SK-N-SH (cell line): ENCODE results near the gene MEGF6. TPM values are rescaled to one million over a fixed set of nuclear protein-coding genes. Genes with fewer than 3 reads are reported as not detected.

Experiments used
- CTCF ChIA-PET: fragments of 300-600, 350-600 bp; formaldehyde crosslinking; extraction: SDS; loops from one replicate; lab custom pipeline; 2021; lab: Yijun Ruan, JAX
- POLR2A ChIA-PET: fragments of 350-600 bp; sonication (Branson Sonifier 250); formaldehyde crosslinking; extraction: SDS; loops from one replicate; lab custom pipeline; 2020; ENCODE audit warnings: antibody characterized with exemption, inconsistent platforms; lab: Yijun Ruan, JAX
- DNase-seq: peaks from one replicate; pipeline ENCODE4 v3.0.0; 2012
- H2AFZ ChIP-seq: fragments of 200-600 bp; sonication (generic); 2 replicates; pipeline ENCODE4 v1.8.1; 2016; ENCODE audit warnings: antibody characterized with exemption, mild to moderate bottlenecking, low read depth
- H3F3A ChIP-seq: fragments of 200-600 bp; sonication (generic); replicated peaks from 2 replicates; pipeline ENCODE3; 2016; ENCODE audit warnings: antibody characterized with exemption, mild to moderate bottlenecking; ENCODE audit not compliant: insufficient read depth
- H3K27ac ChIP-seq, 2 experiments: fragments of 200-500 bp in 1 of 2; fragments of 200-600 bp in 1 of 2; sonication (Bioruptor generic) in 1 of 2; sonication (generic), shearing (Covaris generic) in 1 of 2; 2 replicates each; pipeline versions ENCODE4 v1.5.1 to v1.6.1; 2014 to 2016; ENCODE audit warnings: low read depth in 2 of 2, inconsistent platforms in 1 of 2, low read length in 1 of 2, mild to moderate bottlenecking in 1 of 2, mixed read lengths in 1 of 2
- H3K27me3 ChIP-seq: fragments of 200-600 bp; sonication (generic), shearing (Covaris generic); 2 replicates; pipeline ENCODE4 v1.6.1; 2016; ENCODE audit warnings: mixed run types; ENCODE audit not compliant: insufficient read depth
- H3K36me3 ChIP-seq, 2 experiments: fragments of 200-500 bp in 1 of 2; fragments of 200-600 bp in 1 of 2; sonication (Bioruptor generic) in 1 of 2; sonication (generic) in 1 of 2; replicated peaks in 1 of 2; 2 replicates each; pipeline versions ENCODE3 to v1.5.1; 2014 to 2016; ENCODE audit warnings: low read length in 1 of 2, mild to moderate bottlenecking in 1 of 2; ENCODE audit not compliant: insufficient read depth in 2 of 2, control insufficient read depth in 1 of 2
- H3K4me1 ChIP-seq, 2 experiments: fragments of 200-500 bp in 1 of 2; fragments of 200-600 bp in 1 of 2; sonication (Bioruptor generic) in 1 of 2; sonication (generic), shearing (Covaris generic) in 1 of 2; 2 replicates each; pipeline versions ENCODE4 v1.5.1 to v1.6.1; 2014 to 2016; ENCODE audit warnings: low read depth in 1 of 2, low read length in 1 of 2, mixed run types in 1 of 2; ENCODE audit not compliant: insufficient read depth in 2 of 2, control insufficient read depth in 1 of 2
- H3K4me2 ChIP-seq: fragments of 200-600 bp; sonication (generic), shearing (Covaris generic); 2 replicates; pipeline ENCODE4 v1.6.1; 2017; ENCODE audit warnings: mixed run types
- H3K4me3 ChIP-seq, 2 experiments: fragments of 200-500 bp in 1 of 2; fragments of 200-600 bp in 1 of 2; sonication (Bioruptor generic) in 1 of 2; sonication (generic), shearing (Covaris generic) in 1 of 2; 2 replicates each; pipeline versions ENCODE4 v1.5.1 to v1.8.1; 2014 to 2016; ENCODE audit warnings: low read depth in 2 of 2, inconsistent platforms in 1 of 2, low read length in 1 of 2, mild to moderate bottlenecking in 1 of 2, mixed read lengths in 1 of 2, moderate library complexity in 1 of 2
- H3K79me2 ChIP-seq: fragments of 200-600 bp; sonication (generic); 2 replicates; pipeline ENCODE4 v1.8.1; 2017; ENCODE audit warnings: mild to moderate bottlenecking; ENCODE audit not compliant: insufficient read depth
- H3K9ac ChIP-seq: fragments of 200-600 bp; sonication (generic); 2 replicates; pipeline ENCODE4 v1.6.1; 2017; ENCODE audit warnings: mixed run types
- H3K9me2 ChIP-seq: fragments of 200-600 bp; sonication (generic); 2 replicates; pipeline ENCODE4 v1.6.1; 2017; ENCODE audit warnings: mixed run types
- H3K9me3 ChIP-seq: fragments of 200-600 bp; sonication (generic); 2 replicates; pipeline ENCODE4 v1.6.1; 2017; ENCODE audit warnings: mixed run types, mild to moderate bottlenecking, moderate library complexity
- H4K20me1 ChIP-seq: fragments of 200-600 bp; sonication (generic); 2 replicates; pipeline ENCODE4 v1.6.1; 2017; ENCODE audit warnings: mild to moderate bottlenecking, mixed run types; ENCODE audit not compliant: insufficient read depth
- ELF1 ChIP-seq: IDR thresholded peaks from 2 replicates; pipeline ENCODE4 v1.4.0; 2012
- FOSL2 ChIP-seq: IDR thresholded peaks from 2 replicates; pipeline ENCODE4 v1.4.0; 2012; ENCODE audit warnings: low read depth, mild to moderate bottlenecking, moderate library complexity, borderline replicate concordance
- FOXJ3 ChIP-seq: sonication (generic); formaldehyde crosslinking; IDR thresholded peaks from 2 replicates; pipeline ENCODE4 v1.5.1; 2020; ENCODE audit warnings: mild to moderate bottlenecking, missing genetic modification reagents
- FOXM1 ChIP-seq: IDR thresholded peaks from 2 replicates; pipeline ENCODE4 v1.4.0; 2012; ENCODE audit warnings: low read depth, mild to moderate bottlenecking
- GABPA ChIP-seq: IDR thresholded peaks from 2 replicates; pipeline ENCODE4 v1.4.0; 2012; ENCODE audit warnings: low read depth, mild to moderate bottlenecking
- GATA2 ChIP-seq: sonication (generic); formaldehyde crosslinking; IDR thresholded peaks from 2 replicates; pipeline ENCODE4 v1.5.0; 2020; ENCODE audit warnings: mild to moderate bottlenecking, missing genetic modification reagents
- JUND ChIP-seq: IDR thresholded peaks from 2 replicates; pipeline ENCODE4 v1.4.0; 2012
- MXI1 ChIP-seq: IDR thresholded peaks from 2 replicates; pipeline ENCODE4 v1.6.1; 2012; ENCODE audit warnings: mild to moderate bottlenecking, low read depth, low read length, improper control_type of control experiment
- NFIC ChIP-seq: IDR thresholded peaks from 2 replicates; pipeline ENCODE4 v1.4.0; 2012; ENCODE audit warnings: borderline replicate concordance
- NRF1 ChIP-seq: IDR thresholded peaks from 2 replicates; pipeline ENCODE4 v1.6.1; 2012; ENCODE audit warnings: low read depth, mild to moderate bottlenecking, low read length
- POLR2AphosphoS5 ChIP-seq: IDR thresholded peaks from 2 replicates; pipeline ENCODE4 v1.6.1; 2012; ENCODE audit warnings: low read depth, low read length
- RCOR1 ChIP-seq: fragments of 150-350 bp; IDR thresholded peaks from 2 replicates; pipeline ENCODE4 v1.6.1; 2017; ENCODE audit warnings: antibody characterized with exemption, low read length
- RFX5 ChIP-seq: IDR thresholded peaks from 2 replicates; pipeline ENCODE4 v1.6.1; 2012; ENCODE audit warnings: mild to moderate bottlenecking, improper control_type of control experiment, low read length
- SIN3A ChIP-seq: IDR thresholded peaks from 2 replicates; pipeline ENCODE4 v1.6.1; 2012; ENCODE audit warnings: low read depth, mild to moderate bottlenecking, low read length, moderate library complexity, borderline replicate concordance
- TAF1 ChIP-seq: IDR thresholded peaks from 2 replicates; pipeline ENCODE4 v1.6.1; 2012; ENCODE audit warnings: low read depth, mild to moderate bottlenecking, low read length, moderate library complexity, borderline replicate concordance
- TCF12 ChIP-seq: IDR thresholded peaks from 2 replicates; pipeline ENCODE4 v1.4.0; 2012
- USF1 ChIP-seq: IDR thresholded peaks from 2 replicates; pipeline ENCODE4 v1.4.0; 2012; ENCODE audit warnings: low read depth, borderline replicate concordance
- YY1 ChIP-seq: IDR thresholded peaks from 2 replicates; pipeline ENCODE4 v1.4.0; 2012; ENCODE audit warnings: low read depth, mild to moderate bottlenecking
- WGBS: methylation state at CpG from one replicate; pipeline ENCODE4 v1.1.6; 2017; ENCODE audit warnings: low lambda C conversion rate; 5-methylcytosine and 5-hydroxymethylcytosine counted together
- polyA plus RNA-seq, 3 experiments: library from polyadenylated mRNA; depleted of rRNA; stranded (reverse); fragments of >200 nt; gene quantifications; 2 replicates each; pipeline ENCODE4 v1.2.3, GENCODE V29; 2012
- TF ChIP-seq, protein P1 (sequence below): fragments of 150-350 bp; IDR thresholded peaks from 2 replicates; pipeline ENCODE4 v1.6.1; 2017; ENCODE audit warnings: antibody characterized with exemption, low read length, low read depth, borderline replicate concordance
- TF ChIP-seq, protein P2 (sequence below): IDR thresholded peaks from 2 replicates; pipeline ENCODE4 v1.4.0; 2012; ENCODE audit warnings: low read depth, borderline replicate concordance

The MEGF6 gene
- polyA plus RNA-seq, 1 of the 3 experiments (the other 2 are of a cell fraction): 7.6 TPM

GRCh38 chr1:3543076-3544039, 68.0 kb downstream of the MEGF6 start (continued):
- TF ChIP-seq FOXJ3 (CRISPR knock-in tag) (no peak), TCF12 (peak; percentile 40), RCOR1 (no peak), TAF1 (no peak), NFIC (no peak; the same call in 1 of the 2 replicates), GATA2 (no peak), POLR2AphosphoS5 (no peak), MXI1 (no peak), ELF1 (no peak), YY1 (no peak), JUND (no peak)
- TF ChIP-seq, protein P1, sequence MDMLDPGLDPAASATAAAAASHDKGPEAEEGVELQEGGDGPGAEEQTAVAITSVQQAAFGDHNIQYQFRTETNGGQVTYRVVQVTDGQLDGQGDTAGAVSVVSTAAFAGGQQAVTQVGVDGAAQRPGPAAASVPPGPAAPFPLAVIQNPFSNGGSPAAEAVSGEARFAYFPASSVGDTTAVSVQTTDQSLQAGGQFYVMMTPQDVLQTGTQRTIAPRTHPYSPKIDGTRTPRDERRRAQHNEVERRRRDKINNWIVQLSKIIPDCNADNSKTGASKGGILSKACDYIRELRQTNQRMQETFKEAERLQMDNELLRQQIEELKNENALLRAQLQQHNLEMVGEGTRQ: no peak
- TF ChIP-seq, all 33 proteins: peak for 3

DNA sequence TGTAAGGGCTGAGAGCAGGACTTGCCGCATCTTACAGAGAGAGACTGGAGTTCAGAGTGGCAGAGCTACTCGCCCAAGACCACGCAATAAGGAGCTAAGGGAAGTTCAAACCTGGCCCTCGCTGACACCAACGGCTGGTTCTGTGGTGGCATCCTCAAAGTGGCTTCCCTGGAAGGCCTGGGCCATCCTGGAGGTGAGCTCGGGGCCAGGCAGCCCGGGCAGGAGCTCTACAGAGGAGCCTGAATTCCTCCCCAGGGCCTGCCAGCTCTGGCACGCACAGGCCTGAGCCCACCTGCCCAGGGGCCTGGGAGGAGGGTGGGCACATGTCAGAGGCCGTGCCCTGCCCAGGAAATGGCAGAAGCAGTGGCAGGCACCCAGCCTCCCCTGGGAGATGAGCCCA, 68.6 kb downstream of the MEGF6 start:
- Histone ChIP-seq H3K79me2 (no peaks in the 10 kb centered on the region), H2AFZ (no peak overlapping the region), H3K4me2 (no peak overlapping the region; the same call in 1 of the 2 replicates), H3F3A (no peaks in the 10 kb centered on the region), H3K9ac (peak overlapping the region; percentile 39; the same call in 1 of the 2 replicates), H3K9me2 (no peaks in the 10 kb centered on the region), H3K4me3 (no peak overlapping the region), H3K36me3 (no peaks in the 10 kb centered on the region), H3K27ac (peak overlapping the region; percentile 50 to 75; a peak in 3 of 4 replicates), H4K20me1 (no peaks in the 10 kb centered on the region), H3K27me3 (no peaks in the 10 kb centered on the region), H3K9me3 (no peaks in the 10 kb centered on the region), H3K4me1 (peaks cover 0 to 73% of the 10 kb centered on the region in 2 experiments; a peak in 1 of 4 replicates)
- no peak for DNase-seq
- no CpG with 5 or more reads among the region's 9 CpGs for WGBS
- POLR2A ChIA-PET: no interaction called here
- TF ChIP-seq USF1: no peak
- CTCF ChIA-PET: interaction anchor here (0.6 to 2.2 kb wide), 14 partner anchors 9 to 89 kb away, joined by 3 to 10 read pairs (median 3); no protein-coding TSS in a partner anchor

GRCh38 chr1:3541936-3542335, 69.4 kb downstream of the MEGF6 start:
- Histone ChIP-seq H3K4me3 (no peak overlapping the region), H3K9me3 (no peaks in the 10 kb centered on the region), H3K4me2 (no peak overlapping the region), H3K9me2 (no peaks in the 10 kb centered on the region), H3K79me2 (no peaks in the 10 kb centered on the region), H3K36me3 (no peaks in the 10 kb centered on the region), H3K9ac (no peak overlapping the region), H3F3A (no peaks in the 10 kb centered on the region), H2AFZ (no peak overlapping the region), H3K4me1 (peaks cover 0 to 68% of the 10 kb centered on the region in 2 experiments; a peak in 1 of 4 replicates), H3K27me3 (no peaks in the 10 kb centered on the region), H3K27ac (peak overlapping the region in 1 of 2 experiments; percentile 75; a peak in 2 of 4 replicates), H4K20me1 (no peaks in the 10 kb centered on the region)
- ChIA-PET CTCF (interaction anchor here (0.8 to 2.2 kb wide), 12 partner anchors 9 to 88 kb away, joined by 3 to 10 read pairs (median 3); no protein-coding TSS in a partner anchor), POLR2A (no interaction called here)
- 87% methylated on average over 3 of the region's 18 CpGs for WGBS
- TF ChIP-seq USF1: no peak
- no peak for TF ChIP-seq POLR2AphosphoS5
- TF ChIP-seq TCF12: no peak
- no peak for TF ChIP-seq GATA2
- no peak for TF ChIP-seq FOXJ3 (CRISPR knock-in tag)
- no peak for TF ChIP-seq FOSL2
- no peak for TF ChIP-seq NRF1
- no peak for TF ChIP-seq ELF1
- no peak for TF ChIP-seq FOXM1
- no peak for TF ChIP-seq GABPA
- TF ChIP-seq, protein P2, sequence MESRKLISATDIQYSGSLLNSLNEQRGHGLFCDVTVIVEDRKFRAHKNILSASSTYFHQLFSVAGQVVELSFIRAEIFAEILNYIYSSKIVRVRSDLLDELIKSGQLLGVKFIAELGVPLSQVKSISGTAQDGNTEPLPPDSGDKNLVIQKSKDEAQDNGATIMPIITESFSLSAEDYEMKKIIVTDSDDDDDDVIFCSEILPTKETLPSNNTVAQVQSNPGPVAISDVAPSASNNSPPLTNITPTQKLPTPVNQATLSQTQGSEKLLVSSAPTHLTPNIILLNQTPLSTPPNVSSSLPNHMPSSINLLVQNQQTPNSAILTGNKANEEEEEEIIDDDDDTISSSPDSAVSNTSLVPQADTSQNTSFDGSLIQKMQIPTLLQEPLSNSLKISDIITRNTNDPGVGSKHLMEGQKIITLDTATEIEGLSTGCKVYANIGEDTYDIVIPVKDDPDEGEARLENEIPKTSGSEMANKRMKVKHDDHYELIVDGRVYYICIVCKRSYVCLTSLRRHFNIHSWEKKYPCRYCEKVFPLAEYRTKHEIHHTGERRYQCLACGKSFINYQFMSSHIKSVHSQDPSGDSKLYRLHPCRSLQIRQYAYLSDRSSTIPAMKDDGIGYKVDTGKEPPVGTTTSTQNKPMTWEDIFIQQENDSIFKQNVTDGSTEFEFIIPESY: no peak
- TF ChIP-seq SIN3A: no peak
- no peak for TF ChIP-seq RFX5
- no peak for TF ChIP-seq RCOR1
- no peak for DNase-seq
